ENCODE results near the gene FKBP5.

DNA sequence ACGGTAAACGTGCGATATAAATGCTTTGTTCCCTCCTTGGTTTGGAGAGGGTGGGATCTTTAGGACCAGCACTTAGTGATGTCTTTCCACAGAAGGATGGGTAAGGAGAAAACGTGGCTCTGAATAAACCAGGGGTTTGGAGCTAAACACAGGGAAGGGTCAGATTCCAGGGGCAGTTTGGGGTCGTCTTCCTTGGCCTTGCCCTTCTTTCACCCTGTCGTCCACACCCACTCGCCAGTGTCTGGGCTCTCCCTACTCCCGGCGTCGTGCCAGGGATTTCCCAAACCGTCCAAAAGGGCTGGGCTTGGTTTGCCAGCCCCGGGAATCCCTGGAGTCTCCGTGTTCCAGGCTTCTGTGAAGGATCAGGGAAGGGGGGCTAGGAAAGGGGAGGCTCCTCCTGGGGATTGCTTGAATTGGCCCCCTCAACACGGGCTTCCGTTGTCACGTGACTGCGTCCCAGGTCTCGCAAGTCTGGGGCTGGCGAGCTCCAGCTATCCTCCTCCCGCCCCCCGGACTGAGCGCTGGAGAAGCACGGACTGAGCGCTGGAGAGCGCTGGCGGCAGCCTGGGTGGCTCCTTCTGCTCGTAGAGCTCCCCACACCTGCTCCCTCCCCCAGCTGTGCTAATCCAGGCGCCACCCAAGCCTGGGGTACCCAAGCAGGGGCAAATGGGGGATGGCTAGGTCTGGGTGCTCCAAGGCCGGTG, 38.7 kb upstream of the FKBP5 start:
- TF ChIP-seq, protein P1, sequence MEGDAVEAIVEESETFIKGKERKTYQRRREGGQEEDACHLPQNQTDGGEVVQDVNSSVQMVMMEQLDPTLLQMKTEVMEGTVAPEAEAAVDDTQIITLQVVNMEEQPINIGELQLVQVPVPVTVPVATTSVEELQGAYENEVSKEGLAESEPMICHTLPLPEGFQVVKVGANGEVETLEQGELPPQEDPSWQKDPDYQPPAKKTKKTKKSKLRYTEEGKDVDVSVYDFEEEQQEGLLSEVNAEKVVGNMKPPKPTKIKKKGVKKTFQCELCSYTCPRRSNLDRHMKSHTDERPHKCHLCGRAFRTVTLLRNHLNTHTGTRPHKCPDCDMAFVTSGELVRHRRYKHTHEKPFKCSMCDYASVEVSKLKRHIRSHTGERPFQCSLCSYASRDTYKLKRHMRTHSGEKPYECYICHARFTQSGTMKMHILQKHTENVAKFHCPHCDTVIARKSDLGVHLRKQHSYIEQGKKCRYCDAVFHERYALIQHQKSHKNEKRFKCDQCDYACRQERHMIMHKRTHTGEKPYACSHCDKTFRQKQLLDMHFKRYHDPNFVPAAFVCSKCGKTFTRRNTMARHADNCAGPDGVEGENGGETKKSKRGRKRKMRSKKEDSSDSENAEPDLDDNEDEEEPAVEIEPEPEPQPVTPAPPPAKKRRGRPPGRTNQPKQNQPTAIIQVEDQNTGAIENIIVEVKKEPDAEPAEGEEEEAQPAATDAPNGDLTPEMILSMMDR (IDR thresholded peaks at IDR 0.05): peak in 1 of 4 experiments; percentile 9
- TF ChIP-seq POLR2A (IDR thresholded peaks at IDR 0.05): peak; percentile 94

Measured in gastroesophageal sphincter (tissue), 3 donors.